H9 (cell line): ENCODE measurements around the gene IDI2. TPM values are rescaled to one million over a fixed set of nuclear protein-coding genes. Genes with fewer than 3 reads are reported as not detected.

ENCODE experiments used
- DNase-seq: peaks from one replicate; pipeline ENCODE4 v3.0.0-alpha.2; 2017
- H2AFZ ChIP-seq: one replicate; pipeline ENCODE4 v1.6.1; 2013; ENCODE audit warnings: mild to moderate bottlenecking, low read length, control low read depth, moderate library complexity
- H2AK5ac ChIP-seq: 2 replicates; pipeline ENCODE4 v1.6.1; 2013; ENCODE audit warnings: low read length, control low read depth, mixed read lengths; ENCODE audit not compliant: insufficient read length
- H2BK120ac ChIP-seq: one replicate; pipeline ENCODE4 v1.6.1; 2013; ENCODE audit warnings: low read depth, mild to moderate bottlenecking, low read length, control low read depth, inconsistent platforms; ENCODE audit not compliant: poor library complexity, severe bottlenecking
- H2BK12ac ChIP-seq: 2 replicates; pipeline ENCODE4 v1.6.1; 2013; ENCODE audit warnings: low read length, control low read depth, mixed read lengths, low read depth; ENCODE audit not compliant: insufficient read length
- H2BK15ac ChIP-seq: 2 replicates; pipeline ENCODE4 v1.6.1; 2013; ENCODE audit warnings: low read depth, low read length, control low read depth
- H2BK20ac ChIP-seq: one replicate; pipeline ENCODE4 v1.6.1; 2013; ENCODE audit warnings: low read depth, mild to moderate bottlenecking, low read length, control low read depth, inconsistent platforms; ENCODE audit not compliant: poor library complexity, severe bottlenecking
- H2BK5ac ChIP-seq: 2 replicates; pipeline ENCODE4 v1.6.1; 2013; ENCODE audit warnings: low read length, control low read depth, mixed read lengths; ENCODE audit not compliant: insufficient read length
- H3K14ac ChIP-seq: 2 replicates; pipeline ENCODE4 v1.6.1; 2013; ENCODE audit warnings: low read length, control low read depth; ENCODE audit not compliant: insufficient read depth
- H3K18ac ChIP-seq: 2 replicates; pipeline ENCODE4 v1.6.1; 2013; ENCODE audit warnings: low read depth, mild to moderate bottlenecking, mixed read lengths, low read length, control low read depth; ENCODE audit not compliant: insufficient read length
- H3K23ac ChIP-seq: 2 replicates; pipeline ENCODE4 v1.6.1; 2013; ENCODE audit warnings: low read length, control low read depth, mixed read lengths, low read depth; ENCODE audit not compliant: insufficient read length
- H3K23me2 ChIP-seq: 2 replicates; pipeline ENCODE4 v1.6.1; 2013; ENCODE audit warnings: low read depth, mild to moderate bottlenecking, mixed read lengths, low read length, control low read depth; ENCODE audit not compliant: insufficient read length, poor library complexity, severe bottlenecking
- H3K27ac ChIP-seq: 2 replicates; pipeline ENCODE4 v1.5.1; 2013; ENCODE audit warnings: low read length, control low read depth, mixed read lengths, low read depth; ENCODE audit not compliant: insufficient read length
- H3K27me3 ChIP-seq: 2 replicates; pipeline ENCODE4 v1.6.1; 2013; ENCODE audit warnings: low read length, control low read depth, inconsistent platforms; ENCODE audit not compliant: insufficient read depth
- H3K4ac ChIP-seq: 2 replicates; pipeline ENCODE4 v1.6.1; 2013; ENCODE audit warnings: low read depth, mild to moderate bottlenecking, control low read depth, inconsistent platforms, low read length, moderate library complexity
- H3K4me1 ChIP-seq: 2 replicates; pipeline ENCODE4 v1.6.1; 2013; ENCODE audit warnings: low read length, control low read depth, inconsistent platforms; ENCODE audit not compliant: insufficient read depth
- H3K4me2 ChIP-seq: 2 replicates; pipeline ENCODE4 v1.6.1; 2013; ENCODE audit warnings: low read length, control low read depth, mixed read lengths; ENCODE audit not compliant: insufficient read length, insufficient read depth
- H3K56ac ChIP-seq: 2 replicates; pipeline ENCODE4 v1.6.1; 2013; ENCODE audit warnings: low read depth, mild to moderate bottlenecking, mixed read lengths, low read length, control low read depth; ENCODE audit not compliant: insufficient read length
- H3K79me1 ChIP-seq: 2 replicates; pipeline ENCODE4 v1.6.1; 2013; ENCODE audit warnings: low read depth, mild to moderate bottlenecking, moderate library complexity, low read length, control low read depth, inconsistent platforms; ENCODE audit not compliant: insufficient read depth, poor library complexity, severe bottlenecking
- H3K79me2 ChIP-seq: 2 replicates; pipeline ENCODE4 v1.6.1; 2013; ENCODE audit warnings: low read length, control low read depth, inconsistent platforms; ENCODE audit not compliant: insufficient read depth
- H3K9ac ChIP-seq: 2 replicates; pipeline ENCODE4 v1.6.1; 2013; ENCODE audit warnings: low read length, control low read depth, mixed read lengths; ENCODE audit not compliant: insufficient read length; ENCODE audit errors: extremely low read depth
- H3K9me3 ChIP-seq: one replicate; pipeline ENCODE4 v1.6.1; 2013; ENCODE audit warnings: low read depth, low read length, inconsistent platforms; ENCODE audit not compliant: control insufficient read depth
- H3T11ph ChIP-seq: one replicate; pipeline ENCODE4 v1.6.1; 2013; ENCODE audit warnings: mild to moderate bottlenecking, low read length, control low read depth, inconsistent platforms
- H4K20me1 ChIP-seq: one replicate; pipeline ENCODE4 v1.6.1; 2013; ENCODE audit not compliant: control insufficient read depth, insufficient read length, insufficient read depth
- H4K5ac ChIP-seq: 2 replicates; pipeline ENCODE4 v1.6.1; 2013; ENCODE audit warnings: low read depth, mild to moderate bottlenecking, mixed read lengths, low read length, control low read depth; ENCODE audit not compliant: insufficient read length
- H4K8ac ChIP-seq: replicated peaks from 2 replicates; pipeline ENCODE4 v1.6.1; 2013; ENCODE audit warnings: low read length, control low read depth, mixed read lengths, low read depth; ENCODE audit not compliant: insufficient read length
- H4K91ac ChIP-seq: 2 replicates; pipeline ENCODE4 v1.6.1; 2013; ENCODE audit warnings: low read depth, mild to moderate bottlenecking, moderate library complexity, mixed read lengths, low read length, control low read depth; ENCODE audit not compliant: insufficient read length
- H3K27ac Mint-ChIP-seq, 3 experiments: 2 replicates in 2 of 3; 3 replicates in 1 of 3; pipeline ENCODE4 v1.8.0; 2020 to 2021; ENCODE audit warnings: mixed read lengths in 3 of 3, mild to moderate bottlenecking in 1 of 3, moderate library complexity in 1 of 3
- H3K27me3 Mint-ChIP-seq: 2 replicates; pipeline ENCODE4 v1.8.0; 2021; ENCODE audit warnings: low read depth, mild to moderate bottlenecking, moderate library complexity, mixed read lengths
- H3K36me3 Mint-ChIP-seq, 3 experiments: 2 replicates in 2 of 3; 3 replicates in 1 of 3; pipeline ENCODE4 v1.8.0; 2020 to 2021; ENCODE audit warnings: low read depth in 3 of 3, mixed read lengths in 3 of 3; ENCODE audit not compliant: insufficient read depth in 1 of 3
- H3K4me1 Mint-ChIP-seq, 2 experiments: 2 replicates each; pipeline ENCODE4 v1.8.0; 2020; ENCODE audit warnings: mixed read lengths in 2 of 2
- H3K4me3 Mint-ChIP-seq, 2 experiments: 2 replicates in 1 of 2; 3 replicates in 1 of 2; pipeline ENCODE4 v1.8.0; 2020 to 2021; ENCODE audit warnings: mild to moderate bottlenecking in 2 of 2, mixed read lengths in 2 of 2, moderate library complexity in 1 of 2
- H3K9me3 Mint-ChIP-seq, 2 experiments: 2 replicates in 1 of 2; 3 replicates in 1 of 2; pipeline ENCODE4 v1.8.0; 2020; ENCODE audit warnings: mild to moderate bottlenecking in 2 of 2, mixed read lengths in 2 of 2, moderate library complexity in 1 of 2
- CTCF ChIP-seq: fragments of 200-600 bp; sonication (generic); conservative IDR thresholded peaks from 3 replicates; pipeline ENCODE4 v1.8.0; 2021; ENCODE audit warnings: antibody characterized with exemption, mild to moderate bottlenecking
- WGBS: extraction: QIAGEN DNeasy Blood & Tissue Kit; methylation state at CpG from one replicate; pipeline ENCODE4 v1.1.7; 2013; ENCODE audit warnings: missing lambda C conversion rate, low lambda C conversion rate, mixed read lengths; ENCODE audit not compliant: insufficient read length; ENCODE audit errors: extremely low coverage; 5-methylcytosine and 5-hydroxymethylcytosine counted together
- total RNA-seq: library from RNA; stranded (reverse); gene quantifications from 2 replicates; pipeline ENCODE4 v1.2.1, GENCODE V29; 2021

Gene IDI2
- total RNA-seq, 1 experiment from 2014 or later = not detected

GRCh38 chr10:1029838-1030237 lies 4.2 kb upstream of the IDI2 start:
- H3K4me3 Mint-ChIP-seq = no peak overlapping the region
- WGBS = no CpG with 5 or more reads among the region's 7 CpGs
- H2BK5ac ChIP-seq = no peak overlapping the region
- H3K23me2 ChIP-seq = no peaks in the 10 kb centered on the region
- H3K9me3 Mint-ChIP-seq = no peaks in the 10 kb centered on the region
- no peaks in the 10 kb centered on the region for H3K4me1 ChIP-seq
- TF ChIP-seq CTCF = no peak
- H2AFZ ChIP-seq = no peak overlapping the region
- H2AK5ac ChIP-seq = no peak overlapping the region
- no peak overlapping the region for H4K8ac ChIP-seq
- H3K4me2 ChIP-seq = no peak overlapping the region
- H3K23ac ChIP-seq = no peak overlapping the region
- H2BK12ac ChIP-seq = no peak overlapping the region
- H3K27ac Mint-ChIP-seq = no peak overlapping the region; a peak in 1 of 7 replicates
- no peak overlapping the region for H3T11ph ChIP-seq
- H2BK120ac ChIP-seq = no peak overlapping the region
- H3K36me3 Mint-ChIP-seq = peaks cover 0 to 1% (median 0%) of the 10 kb centered on the region in 3 experiments; a peak in 1 of 7 replicates
- no peak overlapping the region for H3K4ac ChIP-seq
- DNase-seq = no peak
- no peak overlapping the region for H3K56ac ChIP-seq
- no peak overlapping the region for H4K5ac ChIP-seq
- no peaks in the 10 kb centered on the region for H3K27me3 ChIP-seq
- peaks cover 11 to 19% of the 10 kb centered on the region in 2 experiments for H3K4me1 Mint-ChIP-seq
- H2BK15ac ChIP-seq = no peak overlapping the region
- H3K9me3 ChIP-seq = no peaks in the 10 kb centered on the region
- no peaks in the 10 kb centered on the region for H3K79me1 ChIP-seq
- no peaks in the 10 kb centered on the region; the same call in 1 of the 2 replicates for H3K79me2 ChIP-seq
- no peak overlapping the region for H4K91ac ChIP-seq
- H3K14ac ChIP-seq = no peak overlapping the region
- H3K27ac ChIP-seq = no peak overlapping the region
- H3K18ac ChIP-seq = no peak overlapping the region
- no peaks in the 10 kb centered on the region for H4K20me1 ChIP-seq
- no peaks in the 10 kb centered on the region for H3K27me3 Mint-ChIP-seq
- no peak overlapping the region for H2BK20ac ChIP-seq
- no peak overlapping the region for H3K9ac ChIP-seq
